ENCODE measurements around the gene POLRMT.

DNA sequence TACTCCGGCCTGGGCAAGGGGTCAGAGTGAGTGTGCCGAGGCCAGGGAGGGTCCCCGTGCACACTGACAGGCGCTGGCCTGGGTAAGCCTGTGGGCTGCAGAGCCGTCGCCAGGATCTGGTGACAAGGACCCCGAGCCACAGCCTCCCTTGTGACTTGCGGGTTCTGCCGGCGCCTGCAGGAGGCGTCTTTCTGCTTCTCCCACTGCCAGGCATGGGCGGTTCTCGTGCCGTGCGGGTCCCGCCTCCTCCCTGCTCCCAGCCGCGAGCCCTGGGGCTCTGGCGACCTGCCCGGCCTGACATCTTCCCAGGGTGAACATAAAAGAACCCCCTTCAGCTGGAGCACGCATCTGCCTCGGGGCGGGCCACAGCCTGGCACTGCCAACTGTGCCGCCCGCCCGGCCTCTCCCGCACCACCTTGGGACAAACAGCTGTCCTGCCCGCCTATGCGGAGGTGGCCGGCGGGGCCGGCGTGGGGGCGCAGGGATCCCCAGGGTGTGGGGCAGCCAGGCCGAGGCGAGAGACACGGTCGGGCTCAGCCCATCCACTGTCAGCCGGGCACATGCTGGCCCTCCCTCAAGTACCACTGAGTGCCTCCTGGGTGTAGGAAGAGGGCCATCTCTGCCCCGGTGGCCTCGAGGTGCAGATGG, 45.1 kb downstream of the POLRMT start:
- TF ChIP-seq POLR2A (IDR thresholded peaks at IDR 0.05), result no peak
- TF ChIP-seq CTCF (IDR thresholded peaks at IDR 0.05), result peak; percentile 32 to 61 (median 43)

All from heart left ventricle (tissue), 13 donors.